ENCODE data around the gene ZNF593OS.

Gene ZNF593OS

DNA sequence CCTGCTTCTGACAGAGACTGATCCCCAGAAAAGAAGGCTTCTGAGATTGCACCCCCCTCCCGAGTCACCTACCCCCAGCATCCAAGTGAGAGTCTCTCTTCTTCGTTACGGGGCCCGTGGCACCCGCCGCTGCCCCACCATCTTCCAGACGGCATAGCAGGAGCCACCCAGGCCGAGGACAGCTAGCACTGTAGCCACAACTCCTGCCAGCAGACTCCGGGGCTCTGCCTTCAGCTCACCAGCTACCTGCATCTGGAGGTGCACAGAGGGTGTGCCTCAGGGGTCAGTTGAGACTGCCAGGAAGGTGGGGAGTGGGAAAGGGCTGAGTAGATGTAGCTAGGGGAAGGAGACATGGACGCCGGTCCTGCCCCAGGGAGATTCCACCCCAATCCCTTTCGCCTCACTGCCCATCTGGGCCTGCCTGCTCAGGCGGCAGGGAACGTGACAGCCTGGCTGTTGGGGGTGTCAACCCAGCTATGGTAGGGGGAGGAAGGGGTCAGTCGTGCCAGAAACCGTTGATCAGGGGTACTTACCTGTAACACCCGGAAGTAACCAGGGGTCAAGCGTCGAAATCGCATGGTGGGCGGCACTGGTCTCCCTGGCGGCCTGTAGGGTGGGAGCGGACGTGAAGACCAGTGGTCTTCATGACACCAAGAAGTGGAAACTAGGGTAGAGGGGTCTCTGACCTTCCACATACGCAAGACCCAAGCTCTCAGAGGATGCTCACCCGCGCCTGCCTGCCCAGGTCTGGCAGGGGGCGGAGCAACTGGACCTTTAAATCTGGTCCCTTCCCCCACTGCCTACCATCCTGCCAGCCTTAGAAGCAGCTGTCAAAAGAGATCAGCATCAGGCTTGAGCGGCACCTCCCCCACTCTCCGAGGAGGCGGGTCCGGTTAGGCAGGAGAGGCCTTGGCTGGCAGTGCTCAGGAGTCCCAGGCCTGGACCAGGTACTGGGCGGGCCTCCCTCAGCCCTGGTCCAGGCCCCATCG lies at the start of gene ZNF593OS:
ZNF593OS (minus strand) TSS at position 749 of the 989 bp plus-strand sequence; CDS start at position 578, 171 bp downstream.
- no peak for DNase-seq

DNA sequence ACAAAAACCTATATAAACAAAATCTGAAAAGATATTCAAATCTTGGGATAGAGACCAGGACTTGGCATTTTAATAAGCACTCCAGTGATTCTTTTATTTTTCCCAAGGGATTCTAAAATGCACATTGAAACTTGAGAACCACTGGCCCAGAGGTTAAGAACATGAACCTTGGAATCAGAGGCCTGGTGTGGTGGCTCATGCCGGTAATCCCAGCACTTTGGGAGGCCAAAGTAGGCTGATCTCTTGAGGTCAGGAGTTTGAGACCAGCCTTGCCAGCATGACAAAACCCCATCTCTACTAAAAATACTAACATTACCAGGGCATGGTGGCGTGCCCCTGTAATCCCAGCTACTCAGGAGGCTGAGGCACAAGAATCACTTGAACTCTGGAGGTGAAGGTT lies 49.5 kb upstream of the ZNF593OS start:
- no peak for DNase-seq

- no peak for DNase-seq
Observed at GRCh38 chr1:26220199-26220912, 48.7 kb upstream of the ZNF593OS start.

- DNase-seq: peak; percentile 26
Observed at GRCh38 chr1:26218906-26219494, 47.4 kb upstream of the ZNF593OS start.

GRCh38 chr1:26215246-26215645 lies 43.6 kb upstream of the ZNF593OS start:
- no peak for DNase-seq

GRCh38 chr1:26213335-26213905 lies 41.8 kb upstream of the ZNF593OS start:
- no peak for DNase-seq

- no peak for DNase-seq
Observed at GRCh38 chr1:26212726-26213125, 41.1 kb upstream of the ZNF593OS start.

DNA sequence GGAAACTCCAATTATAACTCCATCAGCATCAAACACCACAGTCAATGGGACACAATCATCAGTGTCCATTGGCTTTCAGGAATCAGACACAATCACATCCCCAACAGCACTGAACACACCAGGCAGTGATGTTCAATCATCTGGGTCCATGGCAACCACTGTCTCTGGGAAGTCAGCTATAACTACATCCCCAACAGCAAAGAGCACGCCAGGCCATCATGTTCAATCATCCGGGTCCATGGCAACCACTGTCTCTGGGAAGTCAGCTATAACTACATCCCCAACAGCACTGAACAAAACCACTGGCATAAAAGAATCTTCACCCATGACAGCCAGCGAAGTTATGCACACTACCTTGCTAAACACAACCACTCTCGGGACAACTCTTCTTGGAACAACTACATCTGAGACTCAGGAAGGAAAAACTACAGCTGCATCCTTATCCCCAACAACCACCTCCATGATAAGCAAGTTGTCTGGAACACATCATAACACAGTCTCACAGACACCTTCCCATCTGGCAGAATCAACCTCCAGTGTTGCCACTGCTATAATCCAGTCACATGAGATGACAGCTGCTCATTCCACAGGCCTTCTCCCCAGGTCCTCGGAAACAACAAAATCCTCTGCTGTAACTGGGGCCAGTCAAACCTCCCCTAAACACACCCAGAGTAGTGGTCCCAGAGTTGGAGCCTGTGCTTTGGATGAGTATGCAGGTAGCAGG lies 38.7 kb upstream of the ZNF593OS start:
- no peak for DNase-seq

DNA sequence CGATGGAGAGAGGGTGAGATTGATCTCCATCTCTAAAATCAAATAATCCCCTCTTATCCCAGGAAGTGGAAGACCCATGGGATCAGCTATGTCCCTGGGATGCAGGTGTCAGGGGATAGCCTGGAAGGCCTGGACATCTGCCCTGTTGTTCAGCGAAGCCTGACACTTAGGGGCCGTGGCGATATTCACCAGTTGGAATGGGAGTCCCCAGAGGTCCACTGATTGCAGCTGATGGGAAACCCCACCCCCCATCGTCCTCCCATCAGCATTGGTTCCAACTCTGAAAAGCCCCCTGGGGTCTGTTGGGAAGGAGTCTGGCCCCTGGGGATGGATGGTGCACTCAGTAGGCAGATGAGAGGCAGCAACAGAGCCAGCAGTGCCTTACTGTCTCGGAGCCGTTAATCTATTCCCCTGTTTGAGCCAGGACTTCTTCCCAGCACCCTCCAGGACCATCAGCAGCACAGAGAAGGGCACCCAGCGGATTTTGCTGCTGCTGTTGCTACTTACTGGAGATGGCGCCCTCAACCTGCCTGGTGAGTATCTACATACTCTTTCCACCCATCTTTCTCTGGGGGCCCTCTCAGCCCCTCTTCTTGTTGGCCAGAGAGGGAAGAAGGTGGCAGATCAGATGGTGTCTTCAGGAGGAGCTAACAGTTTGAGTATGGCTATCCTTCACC lies 32.1 kb upstream of the ZNF593OS start:
- no peak for DNase-seq

GRCh38 chr1:26200413-26200812 lies 28.8 kb upstream of the ZNF593OS start:
- DNase-seq: no peak

DNA sequence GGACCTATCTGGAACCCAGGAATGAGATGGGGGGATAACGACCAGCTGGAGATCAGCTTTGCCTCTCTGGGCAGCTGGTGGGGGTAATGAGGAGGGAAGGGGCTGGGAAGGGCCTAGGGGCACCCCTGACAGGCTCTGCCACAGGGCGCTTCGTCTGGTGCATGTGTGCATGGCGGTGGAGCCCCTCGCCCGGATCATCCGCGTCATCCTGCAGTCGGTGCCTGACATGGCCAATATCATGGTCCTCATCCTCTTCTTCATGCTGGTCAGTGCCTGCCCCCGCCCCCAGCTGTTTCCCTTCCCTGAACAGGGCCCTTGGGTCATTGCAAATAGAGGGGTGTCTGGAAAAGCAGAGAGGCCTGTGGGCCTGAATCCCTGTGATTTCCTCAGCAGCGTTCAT lies 26.2 kb upstream of the ZNF593OS start:
- DNase-seq: no peak

GRCh38 chr1:26197301-26197700 lies 25.7 kb upstream of the ZNF593OS start:
- no peak for DNase-seq

GRCh38 chr1:26195805-26196204 lies 24.2 kb upstream of the ZNF593OS start:
- no peak for DNase-seq

- no peak for DNase-seq
Observed at GRCh38 chr1:26191739-26192138, 20.1 kb upstream of the ZNF593OS start.

- peak; percentile 40 for DNase-seq
Observed at GRCh38 chr1:26190373-26190987, 18.8 kb upstream of the ZNF593OS start, which contains the start of gene CATSPER4. TSS of gene CATSPER4 (plus strand) at chr1:26190602. CDS start at chr1:26190628, 26 bp downstream.

DNA sequence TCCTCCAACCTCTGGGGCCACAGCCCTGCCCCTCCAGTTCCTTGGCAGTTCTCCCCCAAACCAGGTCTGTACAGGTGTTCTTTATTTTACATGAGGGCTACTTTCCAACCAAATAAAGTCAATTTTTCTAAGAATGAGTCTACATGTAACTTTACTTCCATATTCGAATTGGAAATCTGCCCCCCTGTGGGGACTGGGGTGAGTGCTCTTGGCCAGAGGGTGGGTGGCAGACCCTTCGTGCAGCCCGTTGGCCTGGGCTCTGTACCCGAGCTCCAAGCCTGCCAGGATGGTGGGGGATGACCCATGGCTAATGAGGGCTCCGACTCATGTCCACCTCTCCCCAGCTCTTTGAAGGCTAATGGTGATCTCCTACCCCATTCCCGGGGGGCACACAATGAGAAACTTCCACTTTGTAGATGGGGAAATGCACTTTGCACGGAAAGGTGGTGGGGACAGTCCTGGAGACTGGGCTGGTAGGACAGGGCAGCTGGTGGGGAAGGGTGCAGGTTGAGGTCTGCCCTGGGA lies 18.2 kb upstream of the ZNF593OS start:
- no peak for DNase-seq

- no peak for DNase-seq
Observed at GRCh38 chr1:26189331-26189730, 17.7 kb upstream of the ZNF593OS start.

DNA sequence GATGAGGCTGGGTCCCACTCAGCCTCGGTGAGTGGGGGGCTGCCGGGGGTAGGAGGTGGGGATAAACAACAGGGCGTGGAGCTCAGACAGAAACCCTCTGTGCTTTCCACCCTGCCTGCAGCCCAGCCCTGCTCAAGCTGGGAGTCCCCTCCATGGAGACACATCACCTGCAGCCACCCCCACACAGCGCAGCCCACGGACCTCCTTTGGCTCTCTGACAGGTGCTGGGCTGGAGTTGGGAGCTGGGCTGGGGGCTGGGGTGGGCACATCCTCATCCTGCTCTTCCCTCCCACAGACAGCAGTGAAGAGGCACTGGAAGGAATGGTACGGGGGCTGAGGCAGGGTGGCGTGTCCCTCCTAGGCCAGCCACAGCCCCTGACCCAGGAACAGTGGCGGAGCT lies 16.8 kb upstream of the ZNF593OS start:
- DNase-seq: no peak

- DNase-seq: no peak
Observed at GRCh38 chr1:26187882-26188281, 16.2 kb upstream of the ZNF593OS start.

GRCh38 chr1:26184883-26185282 lies 13.3 kb upstream of the ZNF593OS start:
- no peak for DNase-seq

DNA sequence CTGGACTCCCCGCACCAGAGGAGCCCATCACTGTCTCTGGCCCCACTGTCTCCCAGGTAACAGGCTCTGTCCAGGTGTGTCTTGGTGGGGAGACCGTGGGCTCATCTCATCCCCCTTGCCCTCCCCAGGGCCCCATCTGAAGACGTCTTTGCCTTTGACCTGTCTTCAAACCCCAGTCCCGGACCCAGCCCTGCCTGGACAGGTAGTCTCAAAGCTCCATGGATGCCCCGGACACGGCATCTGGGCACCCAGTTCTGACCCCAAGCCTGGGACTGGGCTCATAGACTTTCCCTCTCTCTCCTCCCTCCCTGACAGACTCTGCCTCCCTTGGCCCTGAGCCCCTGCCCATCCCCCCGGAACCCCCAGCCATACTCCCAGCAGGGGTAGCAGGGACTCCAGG lies 12.5 kb upstream of the ZNF593OS start:
- DNase-seq: no peak

Measured in NCI-H1092 treated with DMSO at 0.1 percent for 48 hours (cell line).